SK-N-SH treated with all-trans-retinoic acid at 6 μM for 48 hours (cell line): ENCODE results near the gene PTPRO.

Experiments used
- ATAC-seq: fragments of 200-7000 bp; cut with Tn5 transposase; 3 replicates; pipeline ENCODE4 v1.9.1; 2020; ENCODE audit warnings: mild to moderate bottlenecking, moderate library complexity
- ARNTL ChIP-seq: fragments of 450-650 bp; formaldehyde crosslinking; IDR thresholded peaks from 2 replicates; pipeline ENCODE4 v1.5.0; 2020; ENCODE audit warnings: low read depth, mild to moderate bottlenecking, moderate library complexity, borderline replicate concordance
- BACH2 ChIP-seq: fragments of 250-450 bp; sonication (Bioruptor Pico); IDR thresholded peaks from 2 replicates; pipeline ENCODE4 v1.9.0; 2021; ENCODE audit warnings: mild to moderate bottlenecking, borderline replicate concordance
- CSDC2 ChIP-seq: fragments of 250-450 bp; sonication (Bioruptor Pico); IDR thresholded peaks from 2 replicates; pipeline ENCODE4 v1.5.0; 2020; ENCODE audit warnings: mild to moderate bottlenecking, moderate library complexity
- ESRRG ChIP-seq: fragments of 250-450 bp; sonication (Bioruptor Pico); IDR thresholded peaks from 2 replicates; pipeline ENCODE4 v1.6.1; 2021; ENCODE audit warnings: mild to moderate bottlenecking
- ISL1 ChIP-seq: fragments of 250-450 bp; sonication (Bioruptor Pico); IDR thresholded peaks from 2 replicates; pipeline ENCODE4 v2.1.2; 2022; ENCODE audit warnings: mild to moderate bottlenecking, moderate library complexity
- OSR1 ChIP-seq: fragments of 250-450 bp; sonication (Bioruptor Pico); IDR thresholded peaks from 2 replicates; pipeline ENCODE4 v1.8.0; 2022; ENCODE audit warnings: moderate library complexity, mild to moderate bottlenecking, inconsistent platforms
- RARB ChIP-seq: fragments of 250-450 bp; sonication (Bioruptor Pico); IDR thresholded peaks from 2 replicates; pipeline ENCODE4 v1.8.0; 2021; ENCODE audit warnings: mild to moderate bottlenecking, moderate library complexity
- SNAI2 ChIP-seq: fragments of 250-450 bp; sonication (Bioruptor Pico); IDR thresholded peaks from 2 replicates; pipeline ENCODE4 v1.5.0; 2020; ENCODE audit warnings: mild to moderate bottlenecking, moderate library complexity
- TCF4 ChIP-seq: fragments of 250-450 bp; sonication (Bioruptor Pico); IDR thresholded peaks from 2 replicates; pipeline ENCODE4 v1.8.0; 2021; ENCODE audit warnings: mild to moderate bottlenecking, moderate library complexity, borderline replicate concordance
- TOX ChIP-seq: fragments of 250-450 bp; sonication (Bioruptor Pico); IDR thresholded peaks from 2 replicates; pipeline ENCODE4 v1.8.0; 2021; ENCODE audit warnings: mild to moderate bottlenecking, moderate library complexity, borderline replicate concordance
- ZC3H10 ChIP-seq: fragments of 250-450 bp; sonication (Bioruptor Pico); IDR thresholded peaks from 2 replicates; pipeline ENCODE4 v1.5.1; 2021; ENCODE audit warnings: mild to moderate bottlenecking, moderate library complexity
- ZFP3 ChIP-seq: fragments of 250-450 bp; sonication (Bioruptor Pico); IDR thresholded peaks from 2 replicates; pipeline ENCODE4 v1.5.0; 2020; ENCODE audit warnings: mild to moderate bottlenecking, moderate library complexity
- ZNF565 ChIP-seq: fragments of 450-650 bp; formaldehyde crosslinking; conservative IDR thresholded peaks from 2 replicates; pipeline ENCODE4 v1.5.0; 2020; ENCODE audit warnings: low read depth, mild to moderate bottlenecking, moderate library complexity
- ZNF70 ChIP-seq: fragments of 450-650 bp; formaldehyde crosslinking; IDR thresholded peaks from 2 replicates; pipeline ENCODE4 v1.5.0; 2020; ENCODE audit warnings: mild to moderate bottlenecking, moderate library complexity
- ZNF8 ChIP-seq: fragments of 450-650 bp; formaldehyde crosslinking; IDR thresholded peaks from 2 replicates; pipeline ENCODE4 v1.5.0; 2020; ENCODE audit warnings: mild to moderate bottlenecking, moderate library complexity
- TF ChIP-seq, protein P1 (sequence below): fragments of 250-450 bp; sonication (Bioruptor Pico); IDR thresholded peaks from 2 replicates; pipeline ENCODE4 v1.5.0; 2020; ENCODE audit warnings: mild to moderate bottlenecking, moderate library complexity
- TF ChIP-seq, protein P2 (sequence below): fragments of 250-450 bp; sonication (Bioruptor Pico); IDR thresholded peaks from 2 replicates; pipeline ENCODE4 v1.5.1; 2021; ENCODE audit warnings: mild to moderate bottlenecking, moderate library complexity
- TF ChIP-seq, protein P3 (sequence below): fragments of 250-450 bp; sonication (Bioruptor Pico); IDR thresholded peaks from 2 replicates; pipeline ENCODE4 v1.8.0; 2021; ENCODE audit warnings: low read depth, mild to moderate bottlenecking, moderate library complexity, borderline replicate concordance
- TF ChIP-seq, protein P4 (sequence below): fragments of 250-450 bp; sonication (Bioruptor Pico); IDR thresholded peaks from 2 replicates; pipeline ENCODE4 v1.5.1; 2020; ENCODE audit warnings: low read depth, mild to moderate bottlenecking, moderate library complexity
- TF ChIP-seq, protein P5 (sequence below): fragments of 250-450 bp; sonication (Bioruptor Pico); IDR thresholded peaks from 2 replicates; pipeline ENCODE4 v1.8.0; 2020; ENCODE audit warnings: mild to moderate bottlenecking, moderate library complexity, borderline replicate concordance

Gene PTPRO

DNA sequence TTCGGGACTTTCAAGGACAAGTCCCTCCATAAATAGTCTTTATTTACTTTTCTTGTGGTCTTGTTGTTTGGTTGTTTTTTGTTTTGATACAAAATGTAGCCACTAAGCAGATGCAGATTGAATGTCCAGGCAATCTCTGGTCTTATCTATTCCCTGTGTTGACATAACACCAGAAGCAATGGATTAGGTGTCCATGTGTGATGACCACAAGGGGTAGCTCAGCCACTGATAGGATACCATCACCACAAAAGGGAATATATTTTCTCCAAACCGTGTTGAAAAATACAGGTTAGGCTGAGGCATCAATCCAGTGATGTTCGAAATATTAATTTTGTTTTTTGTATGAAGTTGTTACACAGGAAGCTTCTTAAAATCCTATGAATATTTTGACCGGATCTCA lies 270.6 kb downstream of the PTPRO start (continued):
- TF ChIP-seq, protein P1, sequence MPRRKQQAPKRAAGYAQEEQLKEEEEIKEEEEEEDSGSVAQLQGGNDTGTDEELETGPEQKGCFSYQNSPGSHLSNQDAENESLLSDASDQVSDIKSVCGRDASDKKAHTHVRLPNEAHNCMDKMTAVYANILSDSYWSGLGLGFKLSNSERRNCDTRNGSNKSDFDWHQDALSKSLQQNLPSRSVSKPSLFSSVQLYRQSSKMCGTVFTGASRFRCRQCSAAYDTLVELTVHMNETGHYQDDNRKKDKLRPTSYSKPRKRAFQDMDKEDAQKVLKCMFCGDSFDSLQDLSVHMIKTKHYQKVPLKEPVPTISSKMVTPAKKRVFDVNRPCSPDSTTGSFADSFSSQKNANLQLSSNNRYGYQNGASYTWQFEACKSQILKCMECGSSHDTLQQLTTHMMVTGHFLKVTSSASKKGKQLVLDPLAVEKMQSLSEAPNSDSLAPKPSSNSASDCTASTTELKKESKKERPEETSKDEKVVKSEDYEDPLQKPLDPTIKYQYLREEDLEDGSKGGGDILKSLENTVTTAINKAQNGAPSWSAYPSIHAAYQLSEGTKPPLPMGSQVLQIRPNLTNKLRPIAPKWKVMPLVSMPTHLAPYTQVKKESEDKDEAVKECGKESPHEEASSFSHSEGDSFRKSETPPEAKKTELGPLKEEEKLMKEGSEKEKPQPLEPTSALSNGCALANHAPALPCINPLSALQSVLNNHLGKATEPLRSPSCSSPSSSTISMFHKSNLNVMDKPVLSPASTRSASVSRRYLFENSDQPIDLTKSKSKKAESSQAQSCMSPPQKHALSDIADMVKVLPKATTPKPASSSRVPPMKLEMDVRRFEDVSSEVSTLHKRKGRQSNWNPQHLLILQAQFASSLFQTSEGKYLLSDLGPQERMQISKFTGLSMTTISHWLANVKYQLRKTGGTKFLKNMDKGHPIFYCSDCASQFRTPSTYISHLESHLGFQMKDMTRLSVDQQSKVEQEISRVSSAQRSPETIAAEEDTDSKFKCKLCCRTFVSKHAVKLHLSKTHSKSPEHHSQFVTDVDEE (CRISPR knock-in tag) = no peak
- no peak for TF ChIP-seq BACH2 (CRISPR knock-in tag)
- TF ChIP-seq, all 23 proteins: peak for 0

DNA sequence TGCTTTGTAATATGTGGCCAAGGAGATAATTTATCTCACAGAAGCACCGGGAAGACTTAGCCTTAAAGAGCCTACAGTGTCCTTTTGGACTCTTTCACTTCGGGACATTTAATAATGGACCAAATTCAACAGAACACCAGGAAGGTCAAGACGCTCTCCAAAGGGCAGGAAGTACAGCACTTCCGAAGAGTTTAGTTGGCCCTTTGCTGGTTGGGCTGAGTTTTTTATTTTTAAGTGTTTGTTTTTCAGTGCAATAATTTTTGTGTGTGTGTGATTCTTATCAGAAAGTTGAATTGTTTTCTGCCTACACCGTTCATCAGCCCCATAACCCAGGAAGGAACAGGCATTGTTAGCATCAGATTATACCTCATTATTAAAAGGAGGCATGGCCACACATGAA lies 273.9 kb downstream of the PTPRO start:
- ATAC-seq = no peak
- TF ChIP-seq ZFP3 (CRISPR knock-in tag) (no peak), CSDC2 (CRISPR knock-in tag) (no peak), TOX (CRISPR knock-in tag) (no peak), ZC3H10 (CRISPR knock-in tag) (no peak), TCF4 (CRISPR knock-in tag) (no peak), BACH2 (CRISPR knock-in tag) (no peak), ZNF565 (CRISPR knock-in tag) (no peak), ZNF70 (no peak), OSR1 (CRISPR knock-in tag) (no peak), ESRRG (CRISPR knock-in tag) (no peak), SNAI2 (CRISPR knock-in tag) (no peak), ZNF8 (CRISPR knock-in tag) (no peak), ARNTL (CRISPR knock-in tag) (no peak), RARB (CRISPR knock-in tag) (no peak), ISL1 (CRISPR knock-in tag) (no peak)
- TF ChIP-seq, protein P2, sequence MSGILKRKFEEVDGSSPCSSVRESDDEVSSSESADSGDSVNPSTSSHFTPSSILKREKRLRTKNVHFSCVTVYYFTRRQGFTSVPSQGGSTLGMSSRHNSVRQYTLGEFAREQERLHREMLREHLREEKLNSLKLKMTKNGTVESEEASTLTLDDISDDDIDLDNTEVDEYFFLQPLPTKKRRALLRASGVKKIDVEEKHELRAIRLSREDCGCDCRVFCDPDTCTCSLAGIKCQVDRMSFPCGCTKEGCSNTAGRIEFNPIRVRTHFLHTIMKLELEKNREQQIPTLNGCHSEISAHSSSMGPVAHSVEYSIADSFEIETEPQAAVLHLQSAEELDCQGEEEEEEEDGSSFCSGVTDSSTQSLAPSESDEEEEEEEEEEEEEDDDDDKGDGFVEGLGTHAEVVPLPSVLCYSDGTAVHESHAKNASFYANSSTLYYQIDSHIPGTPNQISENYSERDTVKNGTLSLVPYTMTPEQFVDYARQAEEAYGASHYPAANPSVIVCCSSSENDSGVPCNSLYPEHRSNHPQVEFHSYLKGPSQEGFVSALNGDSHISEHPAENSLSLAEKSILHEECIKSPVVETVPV = no peak
- TF ChIP-seq, protein P1 (CRISPR knock-in tag) = no peak
- TF ChIP-seq, protein P3, sequence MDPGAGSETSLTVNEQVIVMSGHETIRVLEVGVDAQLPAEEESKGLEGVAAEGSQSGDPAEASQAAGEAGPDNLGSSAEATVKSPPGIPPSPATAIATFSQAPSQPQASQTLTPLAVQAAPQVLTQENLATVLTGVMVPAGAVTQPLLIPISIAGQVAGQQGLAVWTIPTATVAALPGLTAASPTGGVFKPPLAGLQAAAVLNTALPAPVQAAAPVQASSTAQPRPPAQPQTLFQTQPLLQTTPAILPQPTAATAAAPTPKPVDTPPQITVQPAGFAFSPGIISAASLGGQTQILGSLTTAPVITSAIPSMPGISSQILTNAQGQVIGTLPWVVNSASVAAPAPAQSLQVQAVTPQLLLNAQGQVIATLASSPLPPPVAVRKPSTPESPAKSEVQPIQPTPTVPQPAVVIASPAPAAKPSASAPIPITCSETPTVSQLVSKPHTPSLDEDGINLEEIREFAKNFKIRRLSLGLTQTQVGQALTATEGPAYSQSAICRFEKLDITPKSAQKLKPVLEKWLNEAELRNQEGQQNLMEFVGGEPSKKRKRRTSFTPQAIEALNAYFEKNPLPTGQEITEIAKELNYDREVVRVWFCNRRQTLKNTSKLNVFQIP = no peak
- TF ChIP-seq, protein P4, sequence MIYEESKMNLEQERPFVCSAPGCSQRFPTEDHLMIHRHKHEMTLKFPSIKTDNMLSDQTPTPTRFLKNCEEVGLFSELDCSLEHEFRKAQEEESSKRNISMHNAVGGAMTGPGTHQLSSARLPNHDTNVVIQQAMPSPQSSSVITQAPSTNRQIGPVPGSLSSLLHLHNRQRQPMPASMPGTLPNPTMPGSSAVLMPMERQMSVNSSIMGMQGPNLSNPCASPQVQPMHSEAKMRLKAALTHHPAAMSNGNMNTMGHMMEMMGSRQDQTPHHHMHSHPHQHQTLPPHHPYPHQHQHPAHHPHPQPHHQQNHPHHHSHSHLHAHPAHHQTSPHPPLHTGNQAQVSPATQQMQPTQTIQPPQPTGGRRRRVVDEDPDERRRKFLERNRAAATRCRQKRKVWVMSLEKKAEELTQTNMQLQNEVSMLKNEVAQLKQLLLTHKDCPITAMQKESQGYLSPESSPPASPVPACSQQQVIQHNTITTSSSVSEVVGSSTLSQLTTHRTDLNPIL (CRISPR knock-in tag) = no peak

DNA sequence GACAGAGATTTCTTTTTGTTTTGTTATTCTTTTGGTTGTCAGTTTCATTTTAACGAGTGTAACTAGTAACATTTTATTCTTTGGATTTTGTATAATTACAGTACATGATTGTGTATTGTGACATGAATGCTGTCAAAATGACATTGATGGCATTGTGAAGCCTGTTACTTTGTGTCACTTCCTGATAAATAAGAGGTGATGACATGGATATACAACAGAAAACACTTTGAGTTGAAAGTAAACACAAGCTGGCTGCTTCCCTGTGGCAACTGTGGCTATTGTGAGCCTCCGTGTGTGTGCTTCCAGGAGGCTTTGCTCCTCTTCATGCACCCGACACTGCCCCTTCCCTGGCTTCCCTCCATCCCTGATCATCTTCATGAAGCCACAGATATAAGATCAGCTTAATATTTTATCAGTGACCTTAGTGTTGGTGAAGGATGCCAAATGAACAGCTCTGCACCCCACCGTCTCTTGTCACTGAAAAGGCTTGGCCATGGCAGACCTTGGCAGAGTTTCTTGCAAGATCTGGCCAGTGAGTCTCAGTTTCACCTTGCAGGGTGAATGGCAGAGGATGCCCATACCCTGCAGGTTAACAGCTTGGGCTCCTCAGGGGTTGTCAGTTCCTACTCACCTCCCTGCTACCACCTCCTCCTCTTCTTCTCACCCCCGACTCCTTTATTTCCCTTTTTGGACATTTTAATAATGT lies 275.0 kb downstream of the PTPRO start:
- ATAC-seq = no peak
- TF ChIP-seq SNAI2 (CRISPR knock-in tag) (no peak), ZNF8 (CRISPR knock-in tag) (no peak), ZNF565 (CRISPR knock-in tag) (no peak), ZFP3 (CRISPR knock-in tag) (no peak), TCF4 (CRISPR knock-in tag) (no peak), RARB (CRISPR knock-in tag) (no peak)
- TF ChIP-seq, protein P2 = no peak
- TF ChIP-seq, protein P4 (CRISPR knock-in tag) = no peak
- TF ChIP-seq, protein P5, sequence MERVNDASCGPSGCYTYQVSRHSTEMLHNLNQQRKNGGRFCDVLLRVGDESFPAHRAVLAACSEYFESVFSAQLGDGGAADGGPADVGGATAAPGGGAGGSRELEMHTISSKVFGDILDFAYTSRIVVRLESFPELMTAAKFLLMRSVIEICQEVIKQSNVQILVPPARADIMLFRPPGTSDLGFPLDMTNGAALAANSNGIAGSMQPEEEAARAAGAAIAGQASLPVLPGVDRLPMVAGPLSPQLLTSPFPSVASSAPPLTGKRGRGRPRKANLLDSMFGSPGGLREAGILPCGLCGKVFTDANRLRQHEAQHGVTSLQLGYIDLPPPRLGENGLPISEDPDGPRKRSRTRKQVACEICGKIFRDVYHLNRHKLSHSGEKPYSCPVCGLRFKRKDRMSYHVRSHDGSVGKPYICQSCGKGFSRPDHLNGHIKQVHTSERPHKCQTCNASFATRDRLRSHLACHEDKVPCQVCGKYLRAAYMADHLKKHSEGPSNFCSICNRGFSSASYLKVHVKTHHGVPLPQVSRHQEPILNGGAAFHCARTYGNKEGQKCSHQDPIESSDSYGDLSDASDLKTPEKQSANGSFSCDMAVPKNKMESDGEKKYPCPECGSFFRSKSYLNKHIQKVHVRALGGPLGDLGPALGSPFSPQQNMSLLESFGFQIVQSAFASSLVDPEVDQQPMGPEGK (CRISPR knock-in tag) = no peak
